DMS153 (cell line): ENCODE results near the gene CMSS1.
"Not testable (repeated sequence)": the region's sequence is repeated elsewhere in the genome, so short reads cannot be mapped to it uniquely, and the experiment has no call there.

Experiments used
- DNase-seq: peaks from one replicate; lab custom pipeline; 2025; lab: John Stamatoyannopoulos, UW

CMSS1 gene

GRCh38 chr3:100084100-100084806, 266.6 kb downstream of the CMSS1 start:
- DNase-seq = no peak

- DNase-seq = no peak
Measured at GRCh38 chr3:100086401-100086800, 268.7 kb downstream of the CMSS1 start.

GRCh38 chr3:100087198-100087597, 269.5 kb downstream of the CMSS1 start:
- DNase-seq = no peak

- DNase-seq = no peak
Measured at GRCh38 chr3:100088735-100089368, 271.2 kb downstream of the CMSS1 start.

GRCh38 chr3:100089812-100090668, 272.4 kb downstream of the CMSS1 start:
- DNase-seq = no peak

GRCh38 chr3:100090669-100091005, 273.0 kb downstream of the CMSS1 start:
- no peak for DNase-seq

GRCh38 chr3:100093831-100094230, 276.2 kb downstream of the CMSS1 start:
- no peak for DNase-seq

GRCh38 chr3:100096286-100096685, 278.6 kb downstream of the CMSS1 start:
- not testable (repeated sequence) for DNase-seq

- no peak for DNase-seq
Measured at GRCh38 chr3:100096866-100097265, 279.2 kb downstream of the CMSS1 start.

- DNase-seq = no peak
Measured at GRCh38 chr3:100097919-100098783, 280.5 kb downstream of the CMSS1 start.

- DNase-seq = no peak
Measured at GRCh38 chr3:100098784-100099070, 281.1 kb downstream of the CMSS1 start.

GRCh38 chr3:100099621-100100020, 282.0 kb downstream of the CMSS1 start:
- no peak for DNase-seq

- DNase-seq = no peak
Measured at GRCh38 chr3:100100425-100100824, 282.8 kb downstream of the CMSS1 start.

- DNase-seq = no peak
Measured at GRCh38 chr3:100102757-100103156, 285.1 kb downstream of the CMSS1 start.

GRCh38 chr3:100103558-100104441, 286.1 kb downstream of the CMSS1 start:
- DNase-seq = peak; percentile 80

GRCh38 chr3:100104442-100104798, 286.8 kb downstream of the CMSS1 start:
- DNase-seq = no peak

- no peak for DNase-seq
Measured at GRCh38 chr3:100104817-100105413, 287.3 kb downstream of the CMSS1 start.

GRCh38 chr3:100105501-100105900, 287.8 kb downstream of the CMSS1 start:
- no peak for DNase-seq

- DNase-seq = peak; percentile 11
Measured at GRCh38 chr3:100106094-100106493, 288.4 kb downstream of the CMSS1 start.

- no peak for DNase-seq
Measured at GRCh38 chr3:100106531-100107141, 289.0 kb downstream of the CMSS1 start.
